Natural killer cell (primary cell): ENCODE measurements around the gene NFATC4. TPM values are rescaled to one million over a fixed set of nuclear protein-coding genes. Genes with fewer than 3 reads are reported as not detected.

ENCODE experiments used
- ATAC-seq, 3 donors: fragments of 150-1000 bp in 2 of 3; fragments of 200-7000 bp in 1 of 3; cut with Tn5 transposase; 1 replicate in 1 of 3; 2 replicates in 2 of 3; pipeline ENCODE4 v1.10.0; 2021; ENCODE audit warnings: mild to moderate bottlenecking in 2 of 3, moderate library complexity in 2 of 3
- DNase-seq, 2 donors: peaks; one replicate each; pipeline versions ENCODE4 v3.0.0 to v3.0.0-alpha.2; 2013 to 2021; ENCODE audit warnings: mixed read lengths in 1 of 2
- H3K27ac ChIP-seq: one replicate; pipeline ENCODE4 v1.5.1; 2013; ENCODE audit warnings: mild to moderate bottlenecking, low read length
- H3K27me3 ChIP-seq: one replicate; pipeline ENCODE4 v1.6.1; 2013; ENCODE audit warnings: low read length; ENCODE audit not compliant: control insufficient read depth, insufficient read depth
- H3K36me3 ChIP-seq: one replicate; pipeline ENCODE4 v1.6.1; 2013; ENCODE audit warnings: low read length; ENCODE audit not compliant: control insufficient read depth, insufficient read depth
- H3K4me1 ChIP-seq: one replicate; pipeline ENCODE4 v1.6.1; 2013; ENCODE audit warnings: low read length; ENCODE audit not compliant: control insufficient read depth, insufficient read depth
- H3K4me3 ChIP-seq: one replicate; pipeline ENCODE4 v1.5.1; 2013; ENCODE audit warnings: low read length
- H3K9me3 ChIP-seq: one replicate; pipeline ENCODE4 v1.6.1; 2013; ENCODE audit warnings: low read length; ENCODE audit not compliant: control insufficient read depth, insufficient read depth
- H3K27ac Mint-ChIP-seq, 2 donors: one replicate each; pipeline ENCODE4 v1.8.0; 2022; ENCODE audit warnings: mild to moderate bottlenecking in 2 of 2, mixed read lengths in 2 of 2, moderate library complexity in 1 of 2
- H3K27me3 Mint-ChIP-seq, 2 donors: one replicate each; pipeline ENCODE4 v1.8.0; 2022; ENCODE audit warnings: low read depth in 2 of 2, mixed read lengths in 2 of 2
- H3K36me3 Mint-ChIP-seq: one replicate; pipeline ENCODE4 v1.8.0; 2022; ENCODE audit warnings: mixed read lengths
- H3K4me1 Mint-ChIP-seq, 2 donors: one replicate each; pipeline ENCODE4 v1.8.0; 2022; ENCODE audit warnings: mixed read lengths in 2 of 2
- H3K4me3 Mint-ChIP-seq: one replicate; pipeline ENCODE4 v1.8.0; 2022; ENCODE audit warnings: mild to moderate bottlenecking, moderate library complexity, mixed read lengths
- H3K9me3 Mint-ChIP-seq, 2 donors: one replicate each; pipeline ENCODE4 v1.8.0; 2022; ENCODE audit warnings: mixed read lengths in 2 of 2
- CTCF ChIP-seq: fragments of 200-600 bp; IDR thresholded peaks from one replicate; pipeline ENCODE4 v1.8.0; 2022; ENCODE audit warnings: antibody characterized with exemption
- WGBS: methylation state at CpG from one replicate; pipeline ENCODE4 v1.1.7; 2013; ENCODE audit warnings: missing lambda C conversion rate; ENCODE audit not compliant: insufficient coverage; 5-methylcytosine and 5-hydroxymethylcytosine counted together
- intact Hi-C: fragments of 100-400 bp; cut with micrococcal nuclease; formaldehyde crosslinking; loops from one replicate; pipeline ENCODE4 v1.14.2; 2022
- total RNA-seq, 4 donors: library from RNA; stranded (reverse); fragments of 120-200 nt in 1 of 4; gene quantifications; one replicate each; pipeline versions ENCODE4 v1.2.3 to v1.2.4, GENCODE V29; 2013 to 2022

The NFATC4 gene
- total RNA-seq, 3 donors from 2014 or later (not counting 1 experiment from before 2014, with no cell fraction given), result not detected

- intact Hi-C loops, result no loop called here
- H3K36me3 Mint-ChIP-seq, result no peaks in the 10 kb centered on the region
- H3K27ac ChIP-seq, result no peak overlapping the region
- H3K4me3 Mint-ChIP-seq, result no peak overlapping the region
- no peaks in the 10 kb centered on the region for H3K36me3 ChIP-seq
- H3K4me1 Mint-ChIP-seq, result no peaks in the 10 kb centered on the region
- no peak for TF ChIP-seq CTCF
- H3K9me3 ChIP-seq, result no peaks in the 10 kb centered on the region
- peaks cover 0 to 7% of the 10 kb centered on the region in 2 donors for H3K27me3 Mint-ChIP-seq
- H3K27me3 ChIP-seq, result no peaks in the 10 kb centered on the region
- ATAC-seq (no peak), DNase-seq (no peak)
- H3K27ac Mint-ChIP-seq, result no peak overlapping the region
- 56% methylated on average over 11 of the region's 12 CpGs for WGBS
- no peaks in the 10 kb centered on the region for H3K9me3 Mint-ChIP-seq
- H3K4me3 ChIP-seq, result no peak overlapping the region
- H3K4me1 ChIP-seq, result peaks cover 5% of the 10 kb centered on the region
Measured at GRCh38 chr14:24422694-24423601, 55.0 kb downstream of the NFATC4 start.

- intact Hi-C loops, result no loop called here
- no peak for ATAC-seq
- H3K36me3 ChIP-seq, result no peaks in the 10 kb centered on the region
- H3K4me3 ChIP-seq, result no peak overlapping the region
- no peaks in the 10 kb centered on the region for H3K27me3 ChIP-seq
- no peaks in the 10 kb centered on the region for H3K36me3 Mint-ChIP-seq
- no peak overlapping the region for H3K4me3 Mint-ChIP-seq
- no peaks in the 10 kb centered on the region for H3K9me3 Mint-ChIP-seq
- WGBS, result 82% methylated on average over 3 of the region's 3 CpGs
- H3K27ac ChIP-seq, result no peak overlapping the region
- H3K27me3 Mint-ChIP-seq, result no peaks in the 10 kb centered on the region
- DNase-seq, result peak in 1 of 2 donors; percentile 42
- H3K4me1 ChIP-seq, result peaks cover 22% of the 10 kb centered on the region
- no peak for TF ChIP-seq CTCF
- H3K27ac Mint-ChIP-seq, result no peak overlapping the region
- no peaks in the 10 kb centered on the region for H3K9me3 ChIP-seq
- H3K4me1 Mint-ChIP-seq, result peaks cover 0 to 12% of the 10 kb centered on the region in 2 donors
Measured at GRCh38 chr14:24425704-24426103, 57.7 kb downstream of the NFATC4 start.

- no peak overlapping the region for H3K27ac ChIP-seq
- intact Hi-C loops, result no loop called here
- ATAC-seq, result no peak
Measured at GRCh38 chr14:24426150-24426911, 58.3 kb downstream of the NFATC4 start.

More at GRCh38 chr14:24426150-24426911, 58.3 kb downstream of the NFATC4 start:
- Histone ChIP-seq H3K9me3 (no peaks in the 10 kb centered on the region), H3K4me3 (no peak overlapping the region), H3K36me3 (no peaks in the 10 kb centered on the region), H3K27me3 (no peaks in the 10 kb centered on the region), H3K4me1 (peaks cover 29% of the 10 kb centered on the region)
- no peak for DNase-seq
- no peak for TF ChIP-seq CTCF
- WGBS, result 100% methylated on average over 2 of the region's 2 CpGs
- Mint-ChIP-seq H3K36me3 (no peaks in the 10 kb centered on the region), H3K27ac (no peak overlapping the region), H3K4me1 (peaks cover 6 to 18% of the 10 kb centered on the region in 2 donors), H3K27me3 (no peaks in the 10 kb centered on the region), H3K9me3 (no peaks in the 10 kb centered on the region), H3K4me3 (peak overlapping the region; percentile 14)
